ENCODE data around the gene CCDC51.

CCDC51 gene

DNA sequence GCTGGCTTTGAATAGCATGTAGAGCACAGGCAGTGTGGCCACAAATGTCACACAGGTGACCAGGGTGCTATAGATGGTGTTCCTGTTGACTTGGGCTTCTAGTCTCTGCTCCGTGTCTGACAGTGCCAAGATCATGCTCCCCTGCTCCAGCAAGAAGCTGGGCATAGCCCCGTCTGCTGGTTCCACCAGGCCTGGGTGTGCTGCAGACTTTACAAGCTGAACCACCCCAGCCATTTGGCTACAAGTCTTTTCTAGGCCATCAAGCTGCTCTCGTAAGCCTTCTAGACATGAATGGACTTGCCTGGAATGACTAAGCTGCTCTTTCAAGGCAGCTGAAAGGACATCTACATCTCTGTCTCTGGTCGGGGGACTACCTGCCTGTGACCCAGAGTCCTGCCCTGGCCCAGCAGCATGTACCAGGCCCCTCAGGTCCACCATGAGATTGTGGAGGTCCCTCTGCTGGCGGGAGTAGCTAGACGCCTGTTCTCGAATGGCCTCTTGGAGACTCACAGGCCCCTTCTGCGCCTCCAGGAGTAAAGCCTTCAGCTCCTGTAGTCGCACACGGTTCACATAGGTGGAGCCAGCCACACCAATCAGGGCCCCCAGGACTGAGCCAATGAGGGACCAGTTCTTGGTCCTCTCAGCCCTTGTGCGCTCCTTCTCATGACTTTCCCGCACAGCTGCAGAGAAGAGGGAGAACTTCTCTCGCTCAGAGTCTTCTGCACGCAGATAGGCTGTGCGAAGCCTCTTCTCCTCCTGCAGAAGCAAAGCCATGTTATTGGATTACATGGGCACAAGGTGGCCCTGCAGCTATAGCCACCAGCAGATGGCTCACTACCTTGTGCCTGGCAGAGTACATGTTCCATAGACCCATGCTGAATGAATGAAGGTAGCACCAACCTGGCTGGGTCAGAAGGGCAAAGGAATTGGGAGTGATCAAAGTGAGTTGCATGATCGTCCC, 7.2 kb downstream of the CCDC51 start:
- DNase-seq = no peak

DNA sequence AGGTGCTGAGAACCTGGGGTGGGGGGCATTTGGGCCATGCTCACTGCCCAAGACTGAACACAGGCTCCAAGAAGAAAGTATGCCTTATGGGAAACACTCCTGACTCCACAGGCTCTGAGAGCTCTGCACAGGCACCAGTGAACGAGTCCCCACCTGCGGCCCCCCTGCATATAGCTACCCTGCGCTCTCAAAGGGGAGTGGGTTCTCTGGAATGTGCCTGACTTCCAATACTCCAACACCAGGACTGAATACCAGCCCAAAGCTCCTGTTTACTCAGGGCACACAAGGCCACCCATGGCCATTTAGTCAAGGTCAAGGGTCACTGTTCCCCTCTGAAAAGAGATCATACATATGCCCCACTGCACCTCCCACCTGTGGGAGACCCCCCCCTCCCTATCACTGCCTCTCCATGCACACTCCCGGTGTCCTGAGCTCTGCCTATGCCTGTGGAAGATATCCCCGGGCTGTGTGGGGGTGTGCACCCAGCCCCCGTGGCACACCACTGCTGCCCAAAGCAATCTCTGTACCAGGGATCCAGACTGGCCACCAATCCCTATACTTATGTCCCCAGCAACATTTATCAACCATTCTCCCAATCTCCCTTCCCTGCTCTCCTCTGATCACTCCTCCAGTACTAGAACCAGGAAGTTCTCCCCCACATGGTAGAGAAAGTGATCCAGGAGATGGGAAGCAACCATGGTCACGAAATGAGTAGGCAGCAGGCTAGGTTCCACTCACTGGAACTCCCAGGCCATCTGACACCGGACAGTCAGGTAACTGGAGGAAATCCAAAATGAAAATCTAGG, 8.5 kb downstream of the CCDC51 start:
- DNase-seq = no peak

DNA sequence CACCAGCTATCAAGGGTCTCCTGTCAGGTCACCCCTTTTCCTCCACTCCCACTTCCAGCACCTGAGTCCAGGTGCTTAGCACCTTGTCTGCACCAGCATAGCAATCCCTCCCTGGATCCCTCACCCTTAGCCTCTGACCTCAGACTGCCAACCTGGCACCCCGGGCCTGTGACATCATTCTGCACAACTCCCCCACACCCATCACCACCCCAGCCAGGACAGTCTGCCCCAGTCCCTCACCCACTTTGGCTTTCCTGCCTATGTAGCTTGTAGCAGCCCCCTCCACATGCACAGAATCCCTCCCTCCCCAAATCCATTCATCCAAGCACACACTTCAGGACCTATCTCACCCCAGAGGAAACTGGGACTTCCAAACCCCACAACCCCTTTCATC, 9.2 kb downstream of the CCDC51 start:
- DNase-seq = no peak

DNA sequence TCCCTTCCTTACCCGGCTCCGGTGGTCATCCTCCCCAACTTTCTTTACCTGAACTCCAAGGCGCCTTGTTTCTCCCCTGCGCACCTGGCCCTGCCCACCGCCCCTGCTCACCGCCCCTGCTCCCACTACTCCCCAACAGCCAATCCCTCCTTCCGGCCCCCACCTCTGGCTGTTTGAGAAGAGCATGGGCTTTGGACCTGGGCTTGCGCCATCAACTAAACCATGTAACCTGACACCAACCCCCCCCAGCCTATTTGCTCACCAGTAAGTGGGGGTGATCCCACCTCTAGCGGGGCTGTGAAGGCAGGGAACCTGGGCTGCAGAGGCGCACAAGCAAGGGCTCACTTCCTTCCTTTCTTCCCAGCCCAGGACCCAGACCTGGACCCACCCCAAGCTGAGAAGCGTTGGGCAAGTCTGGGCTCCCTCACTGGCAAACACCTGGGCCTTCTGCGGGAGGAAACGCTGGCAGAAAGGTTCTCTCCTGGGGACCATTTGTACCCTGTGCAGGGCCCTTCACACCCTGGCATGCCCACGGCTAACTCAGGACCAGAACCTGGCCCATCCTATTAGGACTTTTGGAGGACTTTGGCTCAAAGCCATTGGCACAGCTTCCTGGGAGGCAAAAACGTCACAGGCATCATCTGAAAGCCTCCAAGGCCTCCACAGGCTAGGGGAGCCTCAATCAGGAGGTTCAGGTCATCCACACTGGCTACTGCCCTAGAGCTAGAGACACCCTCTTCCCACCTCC, 9.8 kb downstream of the CCDC51 start, which contains the start of gene PLXNB1:
Gene PLXNB1 (minus strand): TSS at position 127 of the 748 bp plus-strand sequence. CDS start 5,475 bp downstream, outside the sequence.
- DNase-seq = no peak

DNA sequence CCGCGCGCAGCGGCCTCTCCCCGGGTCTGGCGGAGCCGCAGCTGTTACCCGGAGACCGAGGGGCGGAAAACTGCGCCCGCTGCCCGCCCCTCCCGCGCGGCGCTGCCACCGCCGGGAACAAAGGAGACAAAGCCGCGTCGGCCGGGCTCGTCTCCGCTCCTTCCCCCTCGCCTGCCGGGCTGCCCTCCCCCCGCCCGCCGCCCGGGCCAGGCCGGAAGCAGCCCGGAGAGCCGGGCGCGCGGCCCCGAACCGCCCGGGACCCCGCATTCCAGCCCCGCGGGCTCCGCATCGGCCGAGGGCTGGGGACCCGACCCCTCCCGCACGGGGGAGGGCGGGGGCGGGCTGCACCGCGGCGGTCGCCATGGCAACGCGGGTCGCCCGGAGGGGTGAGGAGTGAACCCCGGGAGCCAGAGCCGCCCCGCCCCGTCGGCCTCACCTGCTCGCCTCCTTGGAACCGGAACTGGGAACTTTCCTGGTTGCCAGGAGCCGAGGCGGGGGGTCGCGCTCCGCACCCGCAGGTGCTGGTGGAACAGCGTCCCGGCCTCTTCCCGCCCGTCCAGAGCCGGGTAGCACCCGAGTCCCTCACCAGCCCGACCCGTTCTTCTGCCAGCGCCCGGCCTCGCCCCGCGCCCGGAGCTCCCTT, 10.5 kb downstream of the CCDC51 start:
- DNase-seq = peak; percentile 61

DNA sequence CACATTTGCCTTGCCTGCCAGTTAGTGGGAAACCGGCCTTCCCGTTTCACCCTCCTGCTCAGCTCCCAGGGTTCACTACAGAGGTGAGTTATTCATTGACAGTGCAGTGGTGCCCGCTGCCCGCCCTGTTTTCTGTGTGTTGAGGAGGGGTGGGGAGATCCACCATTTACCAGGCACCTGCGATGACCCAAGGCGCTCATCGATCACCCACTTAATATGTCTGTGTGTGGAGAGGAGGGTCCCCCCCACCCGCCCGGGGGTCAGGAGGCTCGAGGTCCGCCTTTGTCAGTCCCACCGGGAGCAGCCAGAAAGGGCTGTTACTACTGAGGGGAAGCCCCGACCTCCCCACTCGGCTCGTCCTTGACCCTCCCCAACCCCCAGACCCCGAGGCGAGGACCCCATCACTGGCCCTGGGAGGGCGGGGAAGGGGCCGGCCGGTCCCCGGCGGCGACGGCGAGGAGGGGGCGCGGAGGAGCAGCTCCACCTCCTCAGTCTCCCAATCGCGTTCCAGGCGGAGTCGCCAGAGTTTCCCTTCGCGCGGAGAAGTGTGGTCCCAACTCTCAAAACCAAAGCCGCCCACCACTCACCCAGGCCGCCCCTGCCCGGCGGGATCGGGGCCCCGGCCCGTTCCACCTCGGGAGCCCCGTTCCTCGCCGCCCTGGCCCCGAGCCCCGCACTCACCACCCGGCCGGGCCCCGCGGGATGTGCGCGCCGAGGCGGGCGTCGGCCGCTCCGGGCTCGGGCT, 11.2 kb downstream of the CCDC51 start:
- DNase-seq = peak; percentile 17 to 30

DNA sequence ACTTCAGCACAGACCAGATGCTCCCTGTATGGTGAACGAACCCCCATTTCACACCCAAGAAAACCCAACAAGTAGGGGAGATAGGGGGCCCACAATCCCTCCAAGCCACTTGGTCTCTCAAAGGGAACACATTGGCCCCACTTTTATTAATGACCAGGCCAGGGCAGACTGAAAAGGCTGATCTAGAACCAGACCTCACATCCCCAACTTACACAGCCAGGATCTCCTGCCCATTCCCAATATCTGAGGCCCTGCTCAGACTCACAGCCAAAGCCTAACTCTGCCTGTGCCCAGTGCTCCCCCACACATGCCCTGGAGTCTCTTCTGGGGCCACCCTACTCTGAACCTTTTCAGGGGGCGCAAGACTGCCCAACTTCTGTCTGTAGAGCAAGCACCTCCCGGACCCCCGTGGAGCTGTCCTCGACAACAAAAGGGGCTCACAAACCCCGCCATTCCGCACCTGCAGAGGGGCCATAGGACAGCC, 11.8 kb downstream of the CCDC51 start:
- no peak for DNase-seq

DNA sequence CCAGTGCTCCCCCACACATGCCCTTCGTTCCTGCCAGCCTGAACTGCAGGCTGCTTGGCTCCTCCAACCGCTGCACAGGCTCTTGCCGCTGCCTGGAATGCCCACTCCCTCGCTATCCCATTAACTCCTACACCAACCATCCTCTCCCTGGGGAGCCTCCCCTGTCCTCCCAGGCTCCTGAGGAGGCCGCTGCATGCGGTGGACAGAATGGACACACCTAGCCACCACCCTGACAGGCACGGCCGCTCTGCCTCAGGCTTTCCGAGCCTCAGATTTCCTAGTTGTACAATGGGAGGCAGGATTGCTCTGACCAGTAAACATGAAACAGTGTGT, 12.3 kb downstream of the CCDC51 start:
- no peak for DNase-seq

DNA sequence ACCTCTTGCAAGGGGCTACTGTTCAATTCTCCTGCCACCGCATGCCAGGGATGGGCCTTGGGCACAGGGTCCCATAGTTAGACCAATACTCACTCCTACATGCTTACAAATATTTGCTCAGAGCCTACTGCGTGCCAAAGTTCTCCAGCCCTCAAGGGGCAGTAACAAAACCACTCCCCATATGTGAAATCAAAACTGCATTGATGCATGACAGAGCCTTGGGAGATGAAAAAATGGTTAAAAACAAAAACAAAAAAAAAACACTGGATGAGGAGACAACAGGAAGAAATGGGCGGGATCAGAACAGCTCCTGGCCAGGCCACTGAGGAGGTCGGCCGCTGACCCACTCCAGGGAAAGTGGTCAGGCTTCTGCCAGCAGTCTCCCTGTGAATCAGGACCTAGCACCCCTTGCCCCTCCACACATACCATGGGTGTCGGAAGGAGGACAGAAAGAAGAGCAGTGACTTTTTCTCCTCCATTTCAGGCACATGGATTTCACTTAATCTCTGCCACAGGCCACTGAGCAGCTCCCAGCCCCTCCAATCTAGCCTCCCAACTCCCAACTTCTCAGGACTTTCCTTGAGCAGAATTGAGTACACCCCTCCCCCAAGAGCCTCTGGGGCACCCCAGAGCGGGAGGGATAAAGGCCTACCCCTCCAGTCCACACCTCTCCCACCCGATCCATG, 12.8 kb downstream of the CCDC51 start:
- DNase-seq = no peak

DNA sequence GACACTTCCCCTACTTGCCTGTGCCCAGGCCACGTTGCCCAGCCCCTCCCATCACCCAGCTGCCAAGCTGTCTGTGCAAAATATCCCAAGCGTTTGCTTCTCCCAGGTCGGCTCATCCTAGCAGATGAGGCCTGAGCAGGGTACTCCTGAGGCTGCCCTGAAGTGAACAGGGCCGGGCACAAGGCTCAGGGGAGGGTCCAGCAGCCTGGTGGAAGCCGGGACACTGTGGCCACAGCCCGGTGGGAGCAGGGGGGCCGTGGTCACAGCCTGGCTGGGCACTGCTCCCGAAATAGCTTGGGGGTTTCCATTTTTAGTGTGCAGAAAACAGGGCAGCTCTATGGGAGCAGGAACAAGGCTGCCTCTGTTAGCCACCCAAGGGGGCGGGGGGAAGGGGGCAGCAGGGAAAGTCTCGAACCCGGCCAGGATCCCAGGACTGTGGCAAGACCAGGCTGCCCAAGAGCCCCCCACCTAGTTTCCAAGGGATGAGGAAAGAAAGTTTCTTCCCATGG, 13.5 kb downstream of the CCDC51 start:
- DNase-seq = no peak

DNA sequence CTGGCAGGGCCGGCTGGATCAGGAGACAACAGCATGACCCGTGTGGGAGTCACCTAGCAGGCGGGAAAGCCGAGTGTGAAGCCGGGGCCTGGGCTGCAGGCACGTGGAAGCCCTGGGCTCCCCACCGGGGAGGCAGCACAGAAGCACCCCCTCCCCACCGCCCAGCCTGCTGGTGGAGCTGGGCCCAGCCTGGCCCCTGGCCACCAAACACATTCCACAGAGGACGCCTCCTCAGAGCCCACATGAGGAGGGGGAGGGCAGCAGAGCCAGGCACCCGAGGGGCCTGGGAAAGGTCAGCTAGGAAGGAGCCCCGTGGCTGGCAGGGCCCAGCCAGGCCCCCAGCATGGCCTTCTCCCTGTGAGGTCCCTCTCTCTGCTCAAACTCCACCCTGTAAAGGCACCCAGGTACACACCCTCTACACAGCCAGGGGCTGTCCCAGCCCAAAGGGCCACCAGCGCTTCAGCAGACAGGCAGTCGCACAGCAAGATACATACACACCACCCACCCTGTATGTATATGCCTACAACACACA, 14.6 kb downstream of the CCDC51 start:
- DNase-seq = no peak

DNA sequence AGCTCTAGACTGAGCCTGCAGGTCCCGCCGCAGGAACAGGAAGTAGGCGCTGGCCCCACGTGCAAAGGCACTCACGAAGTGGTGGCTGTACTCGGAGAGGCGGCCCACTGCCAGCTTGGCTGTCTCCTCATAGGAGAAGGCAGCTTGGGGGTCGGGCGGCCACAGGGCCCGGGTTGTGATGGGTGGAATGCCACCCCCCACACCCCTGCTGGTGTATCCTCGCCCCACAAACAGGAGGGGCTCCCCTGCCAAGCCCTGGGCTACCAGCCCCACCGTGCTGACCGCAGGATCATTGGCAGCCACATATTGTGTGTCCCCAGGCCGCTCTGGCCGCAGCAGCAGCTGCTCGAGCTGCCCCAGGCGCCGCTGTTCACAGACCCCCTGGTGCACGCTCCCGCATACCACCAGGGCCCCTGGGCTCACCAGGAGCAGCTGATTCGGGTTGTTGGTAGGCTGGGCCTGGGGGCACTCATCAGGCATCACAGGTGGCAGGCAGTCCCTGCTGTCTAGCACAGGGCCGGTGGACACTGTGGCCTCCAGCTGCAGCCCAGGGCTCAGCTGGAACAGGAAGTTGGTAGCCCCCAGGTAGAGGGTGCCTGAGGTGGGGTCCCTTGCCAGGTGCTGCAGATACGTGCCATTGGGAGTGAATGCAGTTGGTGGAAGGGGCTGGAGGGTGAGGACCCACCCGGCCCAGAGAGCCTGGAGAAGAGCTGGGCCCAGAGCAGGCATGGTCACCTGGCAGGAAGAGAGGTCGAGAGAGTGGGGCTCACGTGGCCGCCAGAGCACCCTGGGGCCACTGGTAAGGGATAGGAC, 15.8 kb downstream of the CCDC51 start:
- no peak for DNase-seq

DNA sequence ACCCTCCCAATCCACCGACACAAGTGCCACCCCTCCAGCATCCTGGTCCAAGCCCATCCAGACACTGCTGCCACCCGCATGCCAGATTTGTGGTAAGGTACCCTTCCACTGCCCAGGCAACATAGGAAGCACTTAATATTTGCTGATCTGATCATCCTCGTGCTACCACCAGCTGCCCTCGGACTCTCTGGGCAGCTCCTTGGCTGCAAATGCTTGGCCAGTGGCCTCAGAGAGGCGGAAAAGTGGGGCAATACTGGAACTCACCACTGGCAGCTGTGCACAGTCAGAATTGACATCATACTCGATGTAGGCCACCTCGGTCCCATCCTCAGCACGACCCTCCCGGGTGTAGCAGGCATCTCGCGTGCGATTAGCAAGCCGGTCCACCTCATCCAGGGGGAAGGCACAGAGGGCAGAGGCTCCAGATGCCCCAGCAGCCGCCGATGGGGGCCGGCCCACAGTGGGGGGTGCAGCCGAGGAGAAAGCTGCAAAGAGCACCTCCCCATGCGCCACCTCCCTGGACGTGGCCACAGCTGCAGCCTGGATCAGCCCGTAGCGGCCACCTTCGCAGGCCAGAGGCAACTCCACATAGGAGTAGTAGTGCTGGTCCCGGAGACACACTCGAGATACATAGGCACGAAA, 16.6 kb downstream of the CCDC51 start:
- no peak for DNase-seq

DNA sequence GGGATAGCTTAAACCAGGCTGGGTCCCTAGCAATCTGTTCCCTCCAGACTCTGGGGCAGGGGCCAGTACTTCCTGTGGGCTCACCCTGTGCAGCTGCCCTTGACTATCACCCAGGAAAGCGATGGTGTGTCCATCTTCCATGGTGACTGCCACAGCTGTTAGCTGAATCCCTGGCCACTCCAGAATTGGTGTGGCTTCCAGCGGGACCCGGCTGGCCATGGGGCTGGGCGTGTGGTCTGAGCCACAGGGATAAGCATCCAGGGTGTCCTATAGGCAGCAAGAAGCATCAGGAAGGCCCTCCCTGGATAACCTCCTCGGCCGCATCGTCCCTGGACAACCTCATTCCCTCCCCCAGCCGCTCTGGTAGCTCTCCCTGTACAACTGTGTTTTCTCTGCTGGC, 17.2 kb downstream of the CCDC51 start:
- no peak for DNase-seq

DNA sequence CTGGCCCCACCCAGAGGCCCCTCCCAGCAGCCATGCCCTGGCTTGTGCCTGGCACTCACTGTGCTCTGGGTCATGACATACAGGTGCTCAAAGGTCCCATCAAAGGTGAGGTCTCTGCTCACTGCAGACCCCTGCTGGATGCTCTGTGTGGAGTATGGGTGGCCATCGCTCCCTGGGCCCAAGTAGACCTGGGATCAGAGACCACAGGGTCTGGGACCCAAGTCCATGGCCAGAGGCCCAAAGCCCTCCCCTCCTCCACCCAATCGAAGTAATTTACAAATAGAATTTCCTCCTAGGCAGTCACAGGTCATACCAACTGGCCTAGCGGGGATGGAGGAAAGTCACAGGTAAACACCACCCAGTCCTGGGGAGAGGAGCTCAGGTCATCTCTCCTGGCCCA, 17.6 kb downstream of the CCDC51 start:
- DNase-seq = no peak

DNA sequence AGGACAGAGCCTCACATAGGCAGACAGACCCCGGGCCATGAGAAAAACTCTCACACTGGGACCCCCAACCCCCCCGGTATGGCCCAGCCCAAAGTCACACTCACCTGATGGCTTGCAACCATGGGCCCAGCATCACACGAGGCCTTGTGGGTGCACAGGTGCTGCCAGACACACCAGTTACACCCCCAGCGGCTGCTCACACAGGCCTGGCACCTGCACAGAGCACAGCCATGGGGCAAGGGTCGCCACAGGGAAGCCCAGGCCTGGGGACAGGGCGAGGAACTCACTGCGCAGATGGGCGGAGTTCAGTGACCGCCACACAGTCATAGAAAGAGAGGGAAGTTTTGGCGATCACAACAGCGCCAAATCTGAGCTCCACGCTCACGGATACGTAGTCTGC, 19.4 kb downstream of the CCDC51 start:
- DNase-seq = no peak

DNA sequence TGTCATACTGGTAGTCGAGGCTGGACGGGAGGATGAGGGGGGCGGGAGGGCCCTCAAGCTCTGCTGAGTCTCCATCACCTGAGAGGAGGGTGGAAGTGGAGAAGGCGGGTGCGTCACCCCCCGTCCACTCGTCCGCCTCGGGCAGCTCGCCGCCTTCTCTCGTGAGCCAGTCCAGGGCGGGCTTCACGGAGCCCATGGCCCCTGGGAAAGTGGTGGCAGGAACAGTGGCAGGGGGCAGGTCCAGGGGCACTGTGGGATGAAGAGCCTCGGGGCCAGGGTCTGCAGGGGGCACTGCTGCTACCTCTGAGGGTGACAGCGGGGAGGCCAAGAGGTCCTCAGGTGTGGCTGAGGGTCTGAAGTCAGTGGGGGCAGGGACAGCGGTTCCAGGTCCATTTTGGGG, 20.3 kb downstream of the CCDC51 start:
- DNase-seq = no peak

DNA sequence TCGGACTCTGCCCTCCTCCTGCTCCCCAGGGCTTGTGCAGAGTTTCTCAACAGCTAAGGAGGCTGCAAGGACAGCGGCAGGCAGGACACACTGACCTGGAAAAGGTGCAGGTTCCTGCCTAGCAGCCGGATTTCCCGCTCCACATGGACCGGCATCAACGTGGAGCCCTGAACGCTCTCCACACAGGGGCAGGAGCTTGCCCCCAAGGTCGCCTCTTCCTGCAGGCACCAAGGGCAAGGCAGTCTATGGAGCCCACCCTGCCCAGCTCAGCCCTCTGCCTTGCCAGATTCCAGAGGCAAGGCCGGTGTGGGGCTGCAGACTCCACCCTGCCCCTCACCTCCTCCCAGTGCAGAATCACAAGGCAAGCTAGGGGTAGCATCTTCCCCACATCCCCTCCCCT, 20.8 kb downstream of the CCDC51 start:
- DNase-seq = no peak

DNA sequence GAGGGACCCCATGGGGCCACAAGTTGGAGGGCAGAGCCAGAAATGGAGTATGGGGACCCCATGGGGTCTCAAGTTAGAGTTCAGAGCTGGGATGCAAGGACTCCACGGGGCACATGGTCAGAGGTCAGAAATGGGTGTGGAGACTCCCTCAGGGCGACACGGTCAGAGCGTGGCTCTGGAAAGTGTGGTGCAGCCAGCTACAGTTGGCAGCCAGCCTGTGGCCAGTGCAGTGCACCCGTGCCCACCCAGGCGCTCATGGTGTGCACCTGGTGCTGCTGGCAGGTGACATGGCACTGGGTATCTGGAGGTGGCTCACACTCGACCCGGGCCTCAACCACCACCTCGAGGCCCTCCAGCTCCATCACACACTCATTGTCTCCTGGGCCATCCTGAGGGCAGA, 21.3 kb downstream of the CCDC51 start:
- DNase-seq = no peak

Measured in activated CD4-positive, alpha-beta T cell treated with anti-CD3 and anti-CD28 coated beads, Interleukin-2, amount 50 U/mL, for 48 hours (primary cell).